ENCODE results near the gene TMTC2. TPM values are rescaled to one million over a fixed set of nuclear protein-coding genes. Genes with fewer than 3 reads are reported as not detected.

TMTC2 gene
- total and polyA plus RNA-seq, 2 donors (not counting 3 experiments of a cell fraction or from before 2014, with no cell fraction given) = 4.1 to 7.8 TPM

DNA sequence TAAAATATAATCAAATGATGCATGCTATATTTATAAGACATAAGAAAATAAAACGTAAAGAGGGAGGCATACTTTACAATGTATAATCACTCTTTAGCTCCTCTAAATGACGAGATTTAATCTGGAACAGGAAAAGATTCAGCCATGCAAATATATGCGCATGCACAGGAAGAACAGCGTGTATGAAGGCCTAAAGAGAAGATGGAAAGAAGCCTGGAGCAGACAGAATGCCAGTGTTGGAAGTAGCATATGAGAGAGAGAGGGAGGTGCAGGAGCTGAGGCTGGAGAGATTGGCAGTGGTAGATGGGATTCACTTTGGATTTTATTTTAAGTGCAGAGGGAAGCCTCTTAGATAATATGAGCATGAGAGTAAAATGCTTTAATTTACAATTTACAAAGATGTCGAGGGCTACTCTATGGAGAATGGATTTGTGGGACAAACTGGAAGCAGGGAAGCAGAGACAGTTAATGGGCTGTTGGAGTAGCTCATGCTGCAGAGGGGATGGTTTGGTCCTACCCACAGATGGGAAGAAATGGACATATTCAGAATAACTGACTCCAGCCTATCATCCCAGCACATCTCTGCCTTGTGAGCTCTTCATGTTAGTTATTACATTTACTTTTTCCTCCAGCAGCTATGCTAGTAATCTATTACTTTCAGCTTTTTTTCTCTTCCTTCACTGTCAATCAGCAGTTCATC lies 411.1 kb downstream of the TMTC2 start:
- no TSS peak for BruUV-seq (replicated peaks)
- Histone ChIP-seq H3K27me3 (ENCODE audit: control insufficient read depth in 2 of 2, insufficient read depth in 2 of 2, low read length in 2 of 2) (no peaks in the 10 kb centered on the region), H3K4me3 (replicated peaks in 1 of 3; ENCODE audit: insufficient read depth in 1 of 3, low read depth in 1 of 3, low read length in 3 of 3) (no peak overlapping the region), H3K4me1 (ENCODE audit: control insufficient read depth, extremely low read depth, insufficient read depth, low read length) (peaks cover 10% of the 10 kb centered on the region), H3K9me3 (replicated peaks; ENCODE audit: control insufficient read depth, insufficient read depth, low read length) (no peaks in the 10 kb centered on the region), H3K36me3 (ENCODE audit: control insufficient read depth in 2 of 2, extremely low read depth in 1 of 2, insufficient read depth in 2 of 2, low read length in 2 of 2) (no peaks in the 10 kb centered on the region), H3K9ac (replicated peaks; ENCODE audit: extremely low read depth, insufficient read depth, low read length) (no peak overlapping the region), H3K79me2 (ENCODE audit: control insufficient read depth, insufficient read depth, low read length) (no peaks in the 10 kb centered on the region), H3K9me1 (replicated peaks; ENCODE audit: control insufficient read depth, extremely low read depth, insufficient read depth, low read length) (no peaks in the 10 kb centered on the region), H2AFZ (ENCODE audit: low read depth, low read length) (no peak overlapping the region), H3K4me2 (ENCODE audit: insufficient read depth, low read length) (no peak overlapping the region), H3K27ac (ENCODE audit: insufficient read depth, low read depth, low read length) (no peak overlapping the region), H4K20me1 (replicated peaks; ENCODE audit: control insufficient read depth, extremely low read depth, insufficient read depth, low read length) (no peaks in the 10 kb centered on the region)
- dilution Hi-C loops (cut with MboI; ENCODE audit: extremely low pct_ligation_motif_present, low sequenced_read_pairs) = no loop called here
- no peak for FAIRE-seq
- intact Hi-C loops (cut with micrococcal nuclease) = no loop called here
- DNase-seq (ENCODE audit: low read depth, low spot score) = no peak
- CTCF ChIA-PET = interaction anchor here (0.8 to 1.1 kb wide), 2 partner anchors 11 kb away, joined by 3 read pairs; no protein-coding TSS in a partner anchor
- TF ChIP-seq POLR2AphosphoS5 (IDR thresholded peaks at IDR 0.05; ENCODE audit: insufficient read depth, low read depth, low read length) (no peak), JUN (IDR thresholded peaks at IDR 0.05; ENCODE audit: borderline replicate concordance, insufficient read depth, insufficient read length, low read depth) (no peak), FOS (IDR thresholded peaks at IDR 0.05; ENCODE audit: borderline replicate concordance, insufficient read depth, low read length) (no peak), EZH2 (IDR thresholded peaks at IDR 0.05; ENCODE audit: borderline replicate concordance, low read depth, low read length, severe bottlenecking) (no peak), GATA2 (IDR thresholded peaks at IDR 0.05; ENCODE audit: insufficient read depth, insufficient read length, low read depth, low read length) (no peak), POLR2A (IDR thresholded peaks at IDR 0.05; ENCODE audit: low read depth, low read length) (no peak), MYC (IDR thresholded peaks at IDR 0.05; ENCODE audit: low read depth, low read length) (no peak)
- TF ChIP-seq, protein P1, sequence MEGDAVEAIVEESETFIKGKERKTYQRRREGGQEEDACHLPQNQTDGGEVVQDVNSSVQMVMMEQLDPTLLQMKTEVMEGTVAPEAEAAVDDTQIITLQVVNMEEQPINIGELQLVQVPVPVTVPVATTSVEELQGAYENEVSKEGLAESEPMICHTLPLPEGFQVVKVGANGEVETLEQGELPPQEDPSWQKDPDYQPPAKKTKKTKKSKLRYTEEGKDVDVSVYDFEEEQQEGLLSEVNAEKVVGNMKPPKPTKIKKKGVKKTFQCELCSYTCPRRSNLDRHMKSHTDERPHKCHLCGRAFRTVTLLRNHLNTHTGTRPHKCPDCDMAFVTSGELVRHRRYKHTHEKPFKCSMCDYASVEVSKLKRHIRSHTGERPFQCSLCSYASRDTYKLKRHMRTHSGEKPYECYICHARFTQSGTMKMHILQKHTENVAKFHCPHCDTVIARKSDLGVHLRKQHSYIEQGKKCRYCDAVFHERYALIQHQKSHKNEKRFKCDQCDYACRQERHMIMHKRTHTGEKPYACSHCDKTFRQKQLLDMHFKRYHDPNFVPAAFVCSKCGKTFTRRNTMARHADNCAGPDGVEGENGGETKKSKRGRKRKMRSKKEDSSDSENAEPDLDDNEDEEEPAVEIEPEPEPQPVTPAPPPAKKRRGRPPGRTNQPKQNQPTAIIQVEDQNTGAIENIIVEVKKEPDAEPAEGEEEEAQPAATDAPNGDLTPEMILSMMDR (IDR thresholded peaks at IDR 0.05; ENCODE audit: extremely low read depth in 1 of 2, insufficient read depth in 1 of 2, low read depth in 1 of 2, low read length in 2 of 2) = no peak
- TF ChIP-seq, protein P2, sequence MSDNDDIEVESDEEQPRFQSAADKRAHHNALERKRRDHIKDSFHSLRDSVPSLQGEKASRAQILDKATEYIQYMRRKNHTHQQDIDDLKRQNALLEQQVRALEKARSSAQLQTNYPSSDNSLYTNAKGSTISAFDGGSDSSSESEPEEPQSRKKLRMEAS (IDR thresholded peaks at IDR 0.05; ENCODE audit: insufficient read depth, insufficient read length) = no peak
- POLR2A ChIA-PET = no interaction called here
